Spleen (tissue), 7 donors: ENCODE measurements around the gene TMEM147.

ENCODE experiments used
- POLR2A ChIP-seq, 3 donors: fragments of 450-650 bp; IDR thresholded peaks; one replicate each; pipeline ENCODE4 v1.5.1; 2017; ENCODE audit warnings: antibody characterized with exemption in 3 of 3, mild to moderate bottlenecking in 1 of 3
- POLR2AphosphoS5 ChIP-seq, 3 donors: sonication (generic); formaldehyde crosslinking; IDR thresholded peaks; one replicate each; pipeline ENCODE4 v1.5.1; 2017; ENCODE audit warnings: antibody characterized with exemption in 3 of 3
- TF ChIP-seq, protein P1 (sequence below), 11 experiments: fragments of 200-600 bp in 7 of 11; fragments of 450-650 bp in 4 of 11; sonication (generic) in 4 of 11; IDR thresholded peaks in 8 of 11; conservative IDR thresholded peaks in 3 of 11; 1 replicate in 7 of 11; 2 replicates in 4 of 11; pipeline versions ENCODE4 v1.4.0 to v1.8.0; 2016 to 2021; ENCODE audit warnings: antibody characterized with exemption in 11 of 11, inconsistent platforms in 4 of 11, mild to moderate bottlenecking in 1 of 11
- donor health status: DM: no; HTN: no; CAD: no; lungs with moderate emphysema.
- donor health status: DM: no; HTN: no; CAD: no.
- donor health status: DM: no; HTN: no; CAD: no.

DNA sequence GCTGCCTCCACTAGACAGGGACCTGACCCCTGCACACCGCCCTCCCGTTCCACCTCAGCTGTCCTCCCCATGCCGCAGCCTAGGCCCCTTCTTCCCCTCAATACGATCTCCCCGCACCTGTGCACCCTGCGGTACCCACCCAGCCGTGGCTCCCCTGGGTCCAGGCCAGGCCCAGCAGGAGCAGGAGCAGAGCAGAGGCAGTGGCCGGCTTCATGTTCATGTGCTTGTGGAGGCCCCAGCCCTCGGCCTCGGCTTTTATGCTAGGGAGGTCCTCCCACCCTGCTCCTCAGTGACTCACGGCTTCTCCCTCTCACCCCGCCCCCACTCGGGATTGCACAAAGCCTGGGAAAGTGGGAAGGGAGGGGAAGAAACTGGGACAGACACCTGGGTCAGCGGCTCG lies 43.7 kb upstream of the TMEM147 start:
- TF ChIP-seq, protein P1, sequence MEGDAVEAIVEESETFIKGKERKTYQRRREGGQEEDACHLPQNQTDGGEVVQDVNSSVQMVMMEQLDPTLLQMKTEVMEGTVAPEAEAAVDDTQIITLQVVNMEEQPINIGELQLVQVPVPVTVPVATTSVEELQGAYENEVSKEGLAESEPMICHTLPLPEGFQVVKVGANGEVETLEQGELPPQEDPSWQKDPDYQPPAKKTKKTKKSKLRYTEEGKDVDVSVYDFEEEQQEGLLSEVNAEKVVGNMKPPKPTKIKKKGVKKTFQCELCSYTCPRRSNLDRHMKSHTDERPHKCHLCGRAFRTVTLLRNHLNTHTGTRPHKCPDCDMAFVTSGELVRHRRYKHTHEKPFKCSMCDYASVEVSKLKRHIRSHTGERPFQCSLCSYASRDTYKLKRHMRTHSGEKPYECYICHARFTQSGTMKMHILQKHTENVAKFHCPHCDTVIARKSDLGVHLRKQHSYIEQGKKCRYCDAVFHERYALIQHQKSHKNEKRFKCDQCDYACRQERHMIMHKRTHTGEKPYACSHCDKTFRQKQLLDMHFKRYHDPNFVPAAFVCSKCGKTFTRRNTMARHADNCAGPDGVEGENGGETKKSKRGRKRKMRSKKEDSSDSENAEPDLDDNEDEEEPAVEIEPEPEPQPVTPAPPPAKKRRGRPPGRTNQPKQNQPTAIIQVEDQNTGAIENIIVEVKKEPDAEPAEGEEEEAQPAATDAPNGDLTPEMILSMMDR (IDR thresholded peaks at IDR 0.05 in 8 of 11, conservative IDR thresholded peaks at IDR 0.05 in 3 of 11), result no peak
- TF ChIP-seq POLR2AphosphoS5 (IDR thresholded peaks at IDR 0.05) (no peak), POLR2A (IDR thresholded peaks at IDR 0.05) (no peak)
